Activated CD8-positive, alpha-beta memory T cell treated with anti-CD3 and anti-CD28 coated beads, Interleukin-2, amount 10 ng/mL, durations not matched to agents 7 days and 5 days (primary cell): Measurements from ENCODE around the gene LDLR. TPM values are rescaled to one million over a fixed set of nuclear protein-coding genes. Genes with fewer than 3 reads are reported as not detected.
"Not testable (repeated sequence)": the region's sequence is repeated elsewhere in the genome, so short reads cannot be mapped to it uniquely, and the experiment has no call there.

Experiments
- ATAC-seq: fragments of 150-1000 bp; cut with Tn5 transposase; one replicate; pipeline ENCODE4 v1.10.0; 2021; ENCODE audit warnings: moderate library complexity
- CTCF ChIA-PET: fragments of 350-600 bp; sonication (Branson Sonifier 250); formaldehyde crosslinking; loops from one replicate; lab custom pipeline; 2021; ENCODE audit warnings: antibody characterized with exemption; lab: Charles Lee
- DNase-seq: peaks from one replicate; pipeline ENCODE4 v3.0.0-alpha.2; 2020
- H3K27ac Mint-ChIP-seq: one replicate; pipeline ENCODE4 v1.8.0; 2021; ENCODE audit warnings: mild to moderate bottlenecking, mixed read lengths
- H3K27me3 Mint-ChIP-seq: one replicate; pipeline ENCODE4 v1.8.0; 2021; ENCODE audit warnings: mixed read lengths
- H3K36me3 Mint-ChIP-seq: one replicate; pipeline ENCODE4 v1.8.0; 2021; ENCODE audit warnings: mild to moderate bottlenecking, mixed read lengths
- H3K4me1 Mint-ChIP-seq: one replicate; pipeline ENCODE4 v1.8.0; 2021; ENCODE audit warnings: mixed read lengths
- H3K4me3 Mint-ChIP-seq: one replicate; pipeline ENCODE4 v1.8.0; 2021; ENCODE audit warnings: mild to moderate bottlenecking, moderate library complexity, mixed read lengths
- H3K9me3 Mint-ChIP-seq: one replicate; pipeline ENCODE4 v1.8.0; 2022; ENCODE audit warnings: low read depth, mixed read lengths
- total RNA-seq, 2 experiments: library from RNA; stranded (reverse); gene quantifications; one replicate each; pipeline ENCODE4 v1.2.3, GENCODE V29; 2021

Gene LDLR
- total RNA-seq, 2 experiments from 2014 or later = 118 to 141 TPM

GRCh38 chr19:11165486-11166030 lies 76.3 kb downstream of the LDLR start:
- no peaks in the 10 kb centered on the region for H3K9me3 Mint-ChIP-seq
- no peak overlapping the region for H3K4me3 Mint-ChIP-seq
- no peak for DNase-seq
- no peaks in the 10 kb centered on the region for H3K4me1 Mint-ChIP-seq
- no peaks in the 10 kb centered on the region for H3K36me3 Mint-ChIP-seq
- H3K27me3 Mint-ChIP-seq = no peaks in the 10 kb centered on the region
- CTCF ChIA-PET = no interaction called here
- H3K27ac Mint-ChIP-seq = no peak overlapping the region
- ATAC-seq = no peak

- DNase-seq = no peak
Observed at GRCh38 chr19:11166281-11167142, 77.2 kb downstream of the LDLR start.

GRCh38 chr19:11168568-11168967 lies 79.3 kb downstream of the LDLR start:
- CTCF ChIA-PET = no interaction called here
- Mint-ChIP-seq H3K4me3 (no peak overlapping the region), H3K27me3 (no peaks in the 10 kb centered on the region), H3K4me1 (no peaks in the 10 kb centered on the region), H3K27ac (no peak overlapping the region), H3K9me3 (no peaks in the 10 kb centered on the region), H3K36me3 (no peaks in the 10 kb centered on the region)
- no peak for DNase-seq
- no peak for ATAC-seq

More at GRCh38 chr19:11166281-11167142, 77.2 kb downstream of the LDLR start:
- Mint-ChIP-seq H3K27ac (no peak overlapping the region), H3K36me3 (no peaks in the 10 kb centered on the region), H3K4me3 (no peak overlapping the region), H3K9me3 (no peaks in the 10 kb centered on the region), H3K27me3 (no peaks in the 10 kb centered on the region), H3K4me1 (no peaks in the 10 kb centered on the region)
- CTCF ChIA-PET = interaction anchor here (0.5 kb wide), 1 partner anchor 308 kb away, joined by 3 read pairs; no protein-coding TSS in a partner anchor
- ATAC-seq = no peak

GRCh38 chr19:11169896-11170678 lies 80.8 kb downstream of the LDLR start:
- Mint-ChIP-seq H3K4me3 (no peak overlapping the region), H3K27me3 (no peaks in the 10 kb centered on the region), H3K4me1 (no peaks in the 10 kb centered on the region), H3K9me3 (no peaks in the 10 kb centered on the region), H3K36me3 (no peaks in the 10 kb centered on the region), H3K27ac (no peak overlapping the region)
- DNase-seq (no peak), ATAC-seq (no peak)
- CTCF ChIA-PET = no interaction called here

GRCh38 chr19:11171144-11171543 lies 81.9 kb downstream of the LDLR start:
- Mint-ChIP-seq H3K9me3 (no peaks in the 10 kb centered on the region), H3K27ac (no peak overlapping the region), H3K4me3 (no peak overlapping the region), H3K4me1 (no peaks in the 10 kb centered on the region), H3K27me3 (no peaks in the 10 kb centered on the region), H3K36me3 (no peaks in the 10 kb centered on the region)
- ATAC-seq = no peak
- CTCF ChIA-PET = no interaction called here
- no peak for DNase-seq

GRCh38 chr19:11172576-11172975 lies 83.3 kb downstream of the LDLR start:
- ATAC-seq = no peak
- no peaks in the 10 kb centered on the region for H3K27me3 Mint-ChIP-seq
- CTCF ChIA-PET = no interaction called here
- no peaks in the 10 kb centered on the region for H3K4me1 Mint-ChIP-seq
- H3K27ac Mint-ChIP-seq = no peak overlapping the region
- H3K9me3 Mint-ChIP-seq = no peaks in the 10 kb centered on the region
- DNase-seq = no peak
- no peak overlapping the region for H3K4me3 Mint-ChIP-seq
- no peaks in the 10 kb centered on the region for H3K36me3 Mint-ChIP-seq

- Mint-ChIP-seq H3K27ac (no peak overlapping the region), H3K4me3 (no peak overlapping the region), H3K4me1 (no peaks in the 10 kb centered on the region), H3K9me3 (no peaks in the 10 kb centered on the region), H3K36me3 (no peaks in the 10 kb centered on the region), H3K27me3 (no peaks in the 10 kb centered on the region)
- no peak for DNase-seq
- CTCF ChIA-PET = no interaction called here
- ATAC-seq = no peak
Observed at GRCh38 chr19:11173516-11174155, 84.4 kb downstream of the LDLR start.

GRCh38 chr19:11174336-11174735 lies 85.1 kb downstream of the LDLR start:
- H3K27me3 Mint-ChIP-seq = no peaks in the 10 kb centered on the region
- ATAC-seq (no peak), DNase-seq (no peak)
- no peaks in the 10 kb centered on the region for H3K9me3 Mint-ChIP-seq
- H3K36me3 Mint-ChIP-seq = no peaks in the 10 kb centered on the region
- peaks cover under 1% of the 10 kb centered on the region for H3K4me1 Mint-ChIP-seq
- H3K27ac Mint-ChIP-seq = no peak overlapping the region
- H3K4me3 Mint-ChIP-seq = no peak overlapping the region
- CTCF ChIA-PET = no interaction called here

- no peak for DNase-seq
- Mint-ChIP-seq H3K27ac (no peak overlapping the region), H3K36me3 (no peaks in the 10 kb centered on the region), H3K4me3 (no peak overlapping the region), H3K9me3 (no peaks in the 10 kb centered on the region), H3K27me3 (no peaks in the 10 kb centered on the region), H3K4me1 (peaks cover 7% of the 10 kb centered on the region)
- no peak for ATAC-seq
- CTCF ChIA-PET = no interaction called here
Observed at GRCh38 chr19:11175920-11176319, 86.7 kb downstream of the LDLR start.

GRCh38 chr19:11176466-11177193 lies 87.4 kb downstream of the LDLR start:
- Mint-ChIP-seq H3K4me3 (no peak overlapping the region), H3K9me3 (no peaks in the 10 kb centered on the region), H3K27me3 (no peaks in the 10 kb centered on the region), H3K36me3 (no peaks in the 10 kb centered on the region), H3K4me1 (peaks cover 7% of the 10 kb centered on the region), H3K27ac (no peak overlapping the region)
- no peak for DNase-seq
- CTCF ChIA-PET = interaction anchor here (1.3 kb wide), 1 partner anchor 51 kb away, joined by 4 read pairs; no protein-coding TSS in a partner anchor
- no peak for ATAC-seq

GRCh38 chr19:11177592-11177991 lies 88.3 kb downstream of the LDLR start:
- ATAC-seq (no peak), DNase-seq (no peak)
- Mint-ChIP-seq H3K4me1 (peaks cover 7% of the 10 kb centered on the region), H3K27ac (no peak overlapping the region), H3K36me3 (no peaks in the 10 kb centered on the region), H3K27me3 (no peaks in the 10 kb centered on the region), H3K4me3 (no peak overlapping the region), H3K9me3 (no peaks in the 10 kb centered on the region)
- CTCF ChIA-PET = interaction anchor here (1.2 to 1.3 kb wide), 2 partner anchors 52 to 241 kb away, joined by 3 to 4 read pairs; no protein-coding TSS in a partner anchor

GRCh38 chr19:11179145-11179465 lies 89.8 kb downstream of the LDLR start:
- H3K27ac Mint-ChIP-seq, CTCF ChIA-PET, H3K36me3 Mint-ChIP-seq, H3K27me3 Mint-ChIP-seq, DNase-seq, H3K9me3 Mint-ChIP-seq, H3K4me1 Mint-ChIP-seq, H3K4me3 Mint-ChIP-seq, ATAC-seq: not testable (repeated sequence)
